Measurements from ENCODE around the gene SLC6A19. TPM values are rescaled to one million over a fixed set of nuclear protein-coding genes. Genes with fewer than 3 reads are reported as not detected.

Gene SLC6A19
- total RNA-seq, 3 donors from 2014 or later: 14.4 to 92.8 (median 29.2) TPM

- TF ChIP-seq CTCF (IDR thresholded peaks at IDR 0.05): no peak
- no peaks in the 10 kb centered on the region for H3K36me3 ChIP-seq (ENCODE audit: low read depth)
- no peak for DNase-seq
- no peaks in the 10 kb centered on the region for H3K9me3 ChIP-seq
- ATAC-seq: peak; percentile 20
- no peak overlapping the region for H3K4me3 ChIP-seq
- intact Hi-C loops (cut with DNase I, micrococcal nuclease): no loop called here
- no peaks in the 10 kb centered on the region for H3K4me1 ChIP-seq (ENCODE audit: low read depth)
Measured at GRCh38 chr5:1268666-1269065, 67.3 kb downstream of the SLC6A19 start.

GRCh38 chr5:1270426-1270825 lies 69.0 kb downstream of the SLC6A19 start:
- no peak for TF ChIP-seq CTCF (IDR thresholded peaks at IDR 0.05)
- no peak for ATAC-seq
- intact Hi-C loops (cut with DNase I, micrococcal nuclease): no loop called here

GRCh38 chr5:1270933-1271914 lies 69.8 kb downstream of the SLC6A19 start:
- ATAC-seq (no peak), DNase-seq (no peak)
- Histone ChIP-seq H3K36me3 (ENCODE audit: low read depth) (no peaks in the 10 kb centered on the region), H3K4me1 (ENCODE audit: low read depth) (no peaks in the 10 kb centered on the region), H3K9me3 (no peaks in the 10 kb centered on the region), H3K4me3 (no peak overlapping the region)
- intact Hi-C loops (cut with DNase I, micrococcal nuclease): no loop called here
- no peak for TF ChIP-seq CTCF (IDR thresholded peaks at IDR 0.05)

More at GRCh38 chr5:1270426-1270825, 69.0 kb downstream of the SLC6A19 start:
- no peaks in the 10 kb centered on the region for H3K9me3 ChIP-seq
- no peaks in the 10 kb centered on the region for H3K36me3 ChIP-seq (ENCODE audit: low read depth)
- H3K4me3 ChIP-seq: no peak overlapping the region
- no peaks in the 10 kb centered on the region for H3K4me1 ChIP-seq (ENCODE audit: low read depth)
- no peak for DNase-seq

- H3K9me3 ChIP-seq: no peaks in the 10 kb centered on the region
- ATAC-seq (no peak), DNase-seq (no peak)
- intact Hi-C loops (cut with DNase I, micrococcal nuclease): no loop called here
- no peak for TF ChIP-seq CTCF (IDR thresholded peaks at IDR 0.05)
- no peaks in the 10 kb centered on the region for H3K36me3 ChIP-seq (ENCODE audit: low read depth)
- H3K4me1 ChIP-seq (ENCODE audit: low read depth): no peaks in the 10 kb centered on the region
- H3K4me3 ChIP-seq: no peak overlapping the region
Measured at GRCh38 chr5:1272201-1272600, 70.8 kb downstream of the SLC6A19 start.

- Histone ChIP-seq H3K4me3 (no peak overlapping the region), H3K9me3 (no peaks in the 10 kb centered on the region), H3K36me3 (ENCODE audit: low read depth) (no peaks in the 10 kb centered on the region), H3K4me1 (ENCODE audit: low read depth) (no peaks in the 10 kb centered on the region)
- intact Hi-C loops (cut with DNase I, micrococcal nuclease): no loop called here
- ATAC-seq (no peak), DNase-seq (no peak)
- no peak for TF ChIP-seq CTCF (IDR thresholded peaks at IDR 0.05)
Measured at GRCh38 chr5:1273745-1274144, 72.3 kb downstream of the SLC6A19 start.
